Fibroblast of the aortic adventitia (primary cell): Measurements from ENCODE around the gene ZFPL1. TPM values are rescaled to one million over a fixed set of nuclear protein-coding genes. Genes with fewer than 3 reads are reported as not detected.

Source experiments
- DNase-seq: peaks from one replicate; pipeline ENCODE4 v3.0.0-alpha.2; 2010; ENCODE audit warnings: low read depth
- H3K4me3 ChIP-seq: 2 replicates; pipeline ENCODE4 v1.5.1; 2011; ENCODE audit warnings: low read depth, mild to moderate bottlenecking, control low read depth, low read length, moderate library complexity
- total RNA-seq: library from RNA; depleted of rRNA; stranded (reverse); fragments of >200 nt; gene quantifications from 2 replicates; pipeline ENCODE4 v1.2.3, GENCODE V29; 2012; ENCODE audit warnings: low replicate concordance
- TF ChIP-seq, protein P1 (sequence below): IDR thresholded peaks from 2 replicates; pipeline ENCODE4 v1.5.1; 2011; ENCODE audit warnings: mild to moderate bottlenecking, low read length, control low read depth, inconsistent platforms; ENCODE audit not compliant: insufficient read depth

ZFPL1 gene
- total RNA-seq, 1 donor = 42.5 TPM

- no peak for DNase-seq
- TF ChIP-seq, protein P1, sequence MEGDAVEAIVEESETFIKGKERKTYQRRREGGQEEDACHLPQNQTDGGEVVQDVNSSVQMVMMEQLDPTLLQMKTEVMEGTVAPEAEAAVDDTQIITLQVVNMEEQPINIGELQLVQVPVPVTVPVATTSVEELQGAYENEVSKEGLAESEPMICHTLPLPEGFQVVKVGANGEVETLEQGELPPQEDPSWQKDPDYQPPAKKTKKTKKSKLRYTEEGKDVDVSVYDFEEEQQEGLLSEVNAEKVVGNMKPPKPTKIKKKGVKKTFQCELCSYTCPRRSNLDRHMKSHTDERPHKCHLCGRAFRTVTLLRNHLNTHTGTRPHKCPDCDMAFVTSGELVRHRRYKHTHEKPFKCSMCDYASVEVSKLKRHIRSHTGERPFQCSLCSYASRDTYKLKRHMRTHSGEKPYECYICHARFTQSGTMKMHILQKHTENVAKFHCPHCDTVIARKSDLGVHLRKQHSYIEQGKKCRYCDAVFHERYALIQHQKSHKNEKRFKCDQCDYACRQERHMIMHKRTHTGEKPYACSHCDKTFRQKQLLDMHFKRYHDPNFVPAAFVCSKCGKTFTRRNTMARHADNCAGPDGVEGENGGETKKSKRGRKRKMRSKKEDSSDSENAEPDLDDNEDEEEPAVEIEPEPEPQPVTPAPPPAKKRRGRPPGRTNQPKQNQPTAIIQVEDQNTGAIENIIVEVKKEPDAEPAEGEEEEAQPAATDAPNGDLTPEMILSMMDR = no peak
- H3K4me3 ChIP-seq = no peak overlapping the region
Measured at GRCh38 chr11:65129649-65130441, 45.8 kb downstream of the ZFPL1 start.

- TF ChIP-seq, protein P1 = no peak
- DNase-seq = no peak
- no peak overlapping the region for H3K4me3 ChIP-seq
Measured at GRCh38 chr11:65130631-65131416, 46.8 kb downstream of the ZFPL1 start.

GRCh38 chr11:65131417-65131776 lies 47.4 kb downstream of the ZFPL1 start:
- TF ChIP-seq, protein P1 = no peak
- no peak overlapping the region for H3K4me3 ChIP-seq
- DNase-seq = no peak

- DNase-seq = no peak
- no peak overlapping the region for H3K4me3 ChIP-seq
- TF ChIP-seq, protein P1 = no peak
Measured at GRCh38 chr11:65131895-65132237, 47.8 kb downstream of the ZFPL1 start.

- TF ChIP-seq, protein P1 = no peak
- H3K4me3 ChIP-seq = peak overlapping the region; percentile 94
- DNase-seq = no peak
Measured at GRCh38 chr11:65132238-65132987, 48.4 kb downstream of the ZFPL1 start.

GRCh38 chr11:65132988-65133700 lies 49.1 kb downstream of the ZFPL1 start:
- TF ChIP-seq, protein P1 = no peak
- no peak for DNase-seq
- peak overlapping the region; percentile 94 for H3K4me3 ChIP-seq
